ENCODE measurements around the gene FAM72C. TPM values are rescaled to one million over a fixed set of nuclear protein-coding genes. Genes with fewer than 3 reads are reported as not detected.
"Not testable (repeated sequence)": the region's sequence is repeated elsewhere in the genome, so short reads cannot be mapped to it uniquely, and the experiment has no call there.

Gene FAM72C
- total and polyA plus RNA-seq, 2 of the 8 experiments (the other 6 are each of a cell fraction or from before 2014, with no cell fraction given): 1.9 to 6.3 TPM

DNA sequence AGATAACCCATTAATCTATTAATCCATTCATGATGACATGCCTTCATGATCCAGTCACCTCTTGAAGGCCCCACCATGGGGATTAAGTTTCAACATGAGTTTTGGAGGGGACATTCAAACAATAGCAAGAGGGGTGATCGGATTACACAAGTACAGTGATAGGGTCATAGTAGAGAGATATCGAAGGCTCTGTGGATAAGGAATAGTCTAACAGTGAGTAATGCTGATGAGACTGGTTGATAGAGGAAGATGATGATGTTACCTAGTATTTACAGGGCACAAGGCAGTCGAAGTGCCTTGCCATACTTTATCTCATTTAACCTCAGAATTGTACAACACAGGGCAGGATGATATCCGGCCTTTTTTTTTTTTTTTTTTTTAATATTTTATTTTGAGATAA, 18.9 kb upstream of the FAM72C start:
- H3K27me3 ChIP-seq (replicated peaks in 1 of 4; ENCODE audit: control insufficient read depth in 3 of 4, extremely low read depth in 1 of 4, insufficient read depth in 3 of 4, low read length in 3 of 4); H2AK5ac ChIP-seq (ENCODE audit: low read depth, low read length); H2AFZ ChIP-seq (ENCODE audit: low read length); H3K4me3 ChIP-seq (ENCODE audit: extremely low read depth in 1 of 4, insufficient read depth in 2 of 4, low read depth in 3 of 4, low read length in 4 of 4); H4K8ac ChIP-seq (ENCODE audit: extremely low read depth, insufficient read depth, low read length); H3K4me2 ChIP-seq (ENCODE audit: insufficient read depth in 1 of 2, low read depth in 2 of 2, low read length in 2 of 2); CTCF ChIA-PET (ENCODE audit: partially characterized antibody); H4K20me1 ChIP-seq (replicated peaks in 1 of 2; ENCODE audit: control insufficient read depth in 1 of 2, insufficient read depth in 2 of 2, low read length in 2 of 2); H3K79me1 ChIP-seq (ENCODE audit: low read depth, low read length); H2BK12ac ChIP-seq (ENCODE audit: low read depth, low read length); H2BK20ac ChIP-seq (ENCODE audit: low read length); POLR2A ChIA-PET (ENCODE audit: partially characterized antibody); H3K14ac ChIP-seq (ENCODE audit: insufficient read length); DNase-seq (ENCODE audit: low read depth in 1 of 2, low spot score in 2 of 2); H3K23me2 ChIP-seq (ENCODE audit: low read depth, low read length); H3K18ac ChIP-seq (ENCODE audit: extremely low read depth, low read length); H3K56ac ChIP-seq (replicated peaks; ENCODE audit: insufficient read length, low read depth, low read length); H3K4ac ChIP-seq (replicated peaks; ENCODE audit: insufficient read length, low read depth, low read length); H3K79me2 ChIP-seq (ENCODE audit: control insufficient read depth in 1 of 2, insufficient read depth in 2 of 2, low read length in 2 of 2); H3K36me3 ChIP-seq (ENCODE audit: control insufficient read depth in 2 of 4, insufficient read depth in 4 of 4, low read length in 3 of 4); H2BK120ac ChIP-seq (replicated peaks; ENCODE audit: low read depth, low read length); H2BK5ac ChIP-seq (ENCODE audit: low read depth, low read length); H4K91ac ChIP-seq (replicated peaks; ENCODE audit: insufficient read length, low read length); H2BK15ac ChIP-seq (ENCODE audit: low read length); H3K23ac ChIP-seq (ENCODE audit: insufficient read length); H3K4me1 ChIP-seq (replicated peaks in 1 of 4; ENCODE audit: control insufficient read depth in 3 of 4, insufficient read depth in 4 of 4, low read length in 3 of 4); H3K9ac ChIP-seq (replicated peaks in 1 of 4; ENCODE audit: extremely low read depth in 1 of 4, low read depth in 3 of 4, low read length in 3 of 4); FAIRE-seq; H3K27ac ChIP-seq (ENCODE audit: low read depth, low read length); H3K9me3 ChIP-seq (ENCODE audit: insufficient read depth in 2 of 2, low read depth in 1 of 2, low read length in 1 of 2); H4K5ac ChIP-seq (ENCODE audit: insufficient read length, low read depth, low read length): not testable (repeated sequence)
- no CpG with 5 or more reads among the region's 4 CpGs for WGBS, 2 experiments (ENCODE audit: extremely low coverage in 1 of 2, insufficient coverage in 1 of 2, insufficient read length in 1 of 2, insufficient replicate concordance in 2 of 2, low coverage in 1 of 2, low lambda C conversion rate in 2 of 2, missing lambda C conversion rate in 1 of 2)

DNA sequence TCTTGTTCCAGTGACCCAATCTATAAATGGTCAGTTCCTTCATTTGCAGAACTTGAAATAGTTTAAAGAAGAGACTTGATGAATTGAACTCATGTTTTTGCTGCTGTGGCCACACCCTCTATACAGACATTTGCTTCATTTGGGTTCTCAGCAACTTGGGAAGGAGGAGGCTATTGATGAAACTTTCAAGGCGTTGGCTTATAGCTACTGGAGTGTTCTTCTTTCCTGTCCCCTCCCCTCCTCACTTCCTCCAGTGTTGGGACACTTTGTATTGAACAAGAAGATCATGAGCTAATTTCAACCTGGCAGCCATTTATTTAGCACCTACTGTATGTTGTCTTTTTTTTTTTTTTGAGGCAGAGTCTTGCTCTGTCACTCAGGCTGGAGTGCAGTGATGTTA, 17.9 kb upstream of the FAM72C start:
- H3K36me3 ChIP-seq (ENCODE audit: control insufficient read depth in 2 of 4, insufficient read depth in 4 of 4, low read length in 3 of 4); H3K4ac ChIP-seq (replicated peaks; ENCODE audit: insufficient read length, low read depth, low read length); H2BK15ac ChIP-seq (ENCODE audit: low read length); H3K79me1 ChIP-seq (ENCODE audit: low read depth, low read length); H3K4me1 ChIP-seq (replicated peaks in 1 of 4; ENCODE audit: control insufficient read depth in 3 of 4, insufficient read depth in 4 of 4, low read length in 3 of 4); H3K56ac ChIP-seq (replicated peaks; ENCODE audit: insufficient read length, low read depth, low read length); H3K9ac ChIP-seq (replicated peaks in 1 of 4; ENCODE audit: extremely low read depth in 1 of 4, low read depth in 3 of 4, low read length in 3 of 4); H3K27ac ChIP-seq (ENCODE audit: low read depth, low read length); H3K4me3 ChIP-seq (ENCODE audit: extremely low read depth in 1 of 4, insufficient read depth in 2 of 4, low read depth in 3 of 4, low read length in 4 of 4); H2BK20ac ChIP-seq (ENCODE audit: low read length); H2BK120ac ChIP-seq (replicated peaks; ENCODE audit: low read depth, low read length); H3K14ac ChIP-seq (ENCODE audit: insufficient read length); H3K23ac ChIP-seq (ENCODE audit: insufficient read length); H2AFZ ChIP-seq (ENCODE audit: low read length); H3K79me2 ChIP-seq (ENCODE audit: control insufficient read depth in 1 of 2, insufficient read depth in 2 of 2, low read length in 2 of 2); H3K9me3 ChIP-seq (ENCODE audit: insufficient read depth in 2 of 2, low read depth in 1 of 2, low read length in 1 of 2); H2BK12ac ChIP-seq (ENCODE audit: low read depth, low read length); H3K18ac ChIP-seq (ENCODE audit: extremely low read depth, low read length); H4K91ac ChIP-seq (replicated peaks; ENCODE audit: insufficient read length, low read length); FAIRE-seq; CTCF ChIA-PET (ENCODE audit: partially characterized antibody); H3K23me2 ChIP-seq (ENCODE audit: low read depth, low read length); H3K4me2 ChIP-seq (ENCODE audit: insufficient read depth in 1 of 2, low read depth in 2 of 2, low read length in 2 of 2); H4K8ac ChIP-seq (ENCODE audit: extremely low read depth, insufficient read depth, low read length); DNase-seq (ENCODE audit: low read depth in 1 of 2, low spot score in 2 of 2); H4K5ac ChIP-seq (ENCODE audit: insufficient read length, low read depth, low read length); H4K20me1 ChIP-seq (replicated peaks in 1 of 2; ENCODE audit: control insufficient read depth in 1 of 2, insufficient read depth in 2 of 2, low read length in 2 of 2); H3K27me3 ChIP-seq (replicated peaks in 1 of 4; ENCODE audit: control insufficient read depth in 3 of 4, extremely low read depth in 1 of 4, insufficient read depth in 3 of 4, low read length in 3 of 4); POLR2A ChIA-PET (ENCODE audit: partially characterized antibody); H2BK5ac ChIP-seq (ENCODE audit: low read depth, low read length); H2AK5ac ChIP-seq (ENCODE audit: low read depth, low read length): not testable (repeated sequence)
- no CpG with 5 or more reads among the region's 1 CpG for WGBS, 2 experiments (ENCODE audit: extremely low coverage in 1 of 2, insufficient coverage in 1 of 2, insufficient read length in 1 of 2, insufficient replicate concordance in 2 of 2, low coverage in 1 of 2, low lambda C conversion rate in 2 of 2, missing lambda C conversion rate in 1 of 2)
